Measurements from ENCODE around the gene ASIC4. TPM values are rescaled to one million over a fixed set of nuclear protein-coding genes. Genes with fewer than 3 reads are reported as not detected.

Gene ASIC4, protein sequence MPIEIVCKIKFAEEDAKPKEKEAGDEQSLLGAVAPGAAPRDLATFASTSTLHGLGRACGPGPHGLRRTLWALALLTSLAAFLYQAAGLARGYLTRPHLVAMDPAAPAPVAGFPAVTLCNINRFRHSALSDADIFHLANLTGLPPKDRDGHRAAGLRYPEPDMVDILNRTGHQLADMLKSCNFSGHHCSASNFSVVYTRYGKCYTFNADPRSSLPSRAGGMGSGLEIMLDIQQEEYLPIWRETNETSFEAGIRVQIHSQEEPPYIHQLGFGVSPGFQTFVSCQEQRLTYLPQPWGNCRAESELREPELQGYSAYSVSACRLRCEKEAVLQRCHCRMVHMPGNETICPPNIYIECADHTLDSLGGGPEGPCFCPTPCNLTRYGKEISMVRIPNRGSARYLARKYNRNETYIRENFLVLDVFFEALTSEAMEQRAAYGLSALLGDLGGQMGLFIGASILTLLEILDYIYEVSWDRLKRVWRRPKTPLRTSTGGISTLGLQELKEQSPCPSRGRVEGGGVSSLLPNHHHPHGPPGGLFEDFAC
- total RNA-seq (2014; rRNA removed; shearing (Covaris generic)) (3.6 TPM in 1 of 2 replicates, not detected in the other), polyA plus RNA-seq (2016; fragmentation: Nextera tagmentation; extraction: Ambion mirVana) (0.13 and 0.40 TPM in 2 replicates)
- long read RNA-seq = 0 reads

- no peak within 1 kb of the TSS for H3K27ac Mint-ChIP-seq
- H3K27ac ChIP-seq (ENCODE audit: low read depth) = no peak within 1 kb of the TSS
- ATAC-seq = peak; percentile 4
Measured at GRCh38 chr2:219514196-219514761, at the start of gene ASIC4. TSS of gene ASIC4 (plus strand) at chr2:219514482. CDS start at chr2:219514725, 243 bp downstream.

DNA sequence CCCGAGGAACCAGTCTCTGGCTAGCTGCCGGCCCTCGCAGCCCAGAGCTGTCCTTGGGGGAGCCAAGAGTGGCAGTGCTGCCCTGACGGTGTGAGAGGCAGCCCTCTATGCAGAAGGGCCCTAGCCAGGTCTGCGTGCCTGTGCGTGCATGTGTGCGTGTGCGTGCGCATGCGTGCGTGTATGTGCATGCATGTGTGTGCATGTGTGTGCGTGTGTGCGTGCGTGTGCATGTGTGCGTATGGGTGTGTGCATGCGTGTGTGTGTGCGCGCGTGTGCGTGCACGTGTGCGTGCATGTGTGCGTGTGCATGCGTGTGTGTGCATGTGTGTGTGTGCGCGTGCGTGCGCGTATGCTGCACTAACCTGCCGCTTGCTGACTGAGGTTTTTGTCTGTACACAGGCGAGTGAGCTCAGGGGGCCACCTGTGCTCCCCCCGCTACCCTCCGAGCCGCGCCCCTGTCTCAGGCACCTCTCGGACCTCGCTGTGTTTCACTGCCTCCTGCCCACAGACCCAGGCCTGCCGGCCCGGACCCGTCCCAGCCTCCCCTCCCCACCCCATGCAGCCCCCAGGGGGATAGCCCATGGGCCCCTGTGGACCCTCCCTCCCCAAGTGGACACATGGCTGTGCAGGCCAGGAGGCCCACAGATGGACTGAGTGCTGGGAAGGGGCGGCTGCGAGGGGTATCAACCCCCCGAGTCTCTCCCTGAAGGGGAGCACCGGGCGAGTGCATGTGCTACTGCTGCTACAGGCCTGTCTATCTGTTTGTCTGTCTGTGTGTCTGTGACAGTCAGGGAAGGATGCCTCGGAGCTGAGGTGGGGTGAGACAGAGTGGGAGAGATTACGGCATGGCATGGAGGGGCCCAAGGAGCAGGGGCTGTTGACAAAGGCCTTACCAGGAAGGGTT is 48.4 kb upstream of the ASIC4 start:
- Mint-ChIP-seq H3K27ac (no peak overlapping the region), H3K9me3 (no peaks in the 10 kb centered on the region), H3K4me1 (peaks cover 9% of the 10 kb centered on the region; the same call in 2 of the 3 replicates), H3K27me3 (ENCODE audit: insufficient read depth, low read depth, poor library complexity) (peaks cover 23% of the 10 kb centered on the region), H3K36me3 (ENCODE audit: low read depth) (peaks cover 11% of the 10 kb centered on the region), H3K4me3 (no peak overlapping the region)
- Histone ChIP-seq H3K27ac (ENCODE audit: low read depth) (no peak overlapping the region), H3K27me3 (ENCODE audit: insufficient read depth) (no peaks in the 10 kb centered on the region), H3K4me2 (no peak overlapping the region), H4K20me1 (replicated peaks; ENCODE audit: insufficient read depth) (no peaks in the 10 kb centered on the region), H3K36me3 (ENCODE audit: insufficient read depth) (no peaks in the 10 kb centered on the region), H3K4me3 (no peak overlapping the region), H2AFZ (no peak overlapping the region), H3K4me1 (ENCODE audit: insufficient read depth) (peaks cover 7% of the 10 kb centered on the region), H3K79me2 (replicated peaks; ENCODE audit: insufficient read depth) (no peaks in the 10 kb centered on the region), H3K9me2 (ENCODE audit: insufficient read depth) (no peaks in the 10 kb centered on the region), H3F3A (replicated peaks; ENCODE audit: low read depth) (no peaks in the 10 kb centered on the region)
- no peak for ATAC-seq
- DNase-seq (ENCODE audit: low spot score) = no peak
- TF ChIP-seq ZNF114 (CRISPR knock-in tag; IDR thresholded peaks at IDR 0.05) (no peak), JUNB (IDR thresholded peaks at IDR 0.05; ENCODE audit: unreplicated experiment) (no peak), EZH2 (IDR thresholded peaks at IDR 0.05; ENCODE audit: low read depth, unreplicated experiment) (no peak), POLR2AphosphoS5 (IDR thresholded peaks at IDR 0.05; ENCODE audit: low read depth) (no peak)
- TF ChIP-seq, protein P1, sequence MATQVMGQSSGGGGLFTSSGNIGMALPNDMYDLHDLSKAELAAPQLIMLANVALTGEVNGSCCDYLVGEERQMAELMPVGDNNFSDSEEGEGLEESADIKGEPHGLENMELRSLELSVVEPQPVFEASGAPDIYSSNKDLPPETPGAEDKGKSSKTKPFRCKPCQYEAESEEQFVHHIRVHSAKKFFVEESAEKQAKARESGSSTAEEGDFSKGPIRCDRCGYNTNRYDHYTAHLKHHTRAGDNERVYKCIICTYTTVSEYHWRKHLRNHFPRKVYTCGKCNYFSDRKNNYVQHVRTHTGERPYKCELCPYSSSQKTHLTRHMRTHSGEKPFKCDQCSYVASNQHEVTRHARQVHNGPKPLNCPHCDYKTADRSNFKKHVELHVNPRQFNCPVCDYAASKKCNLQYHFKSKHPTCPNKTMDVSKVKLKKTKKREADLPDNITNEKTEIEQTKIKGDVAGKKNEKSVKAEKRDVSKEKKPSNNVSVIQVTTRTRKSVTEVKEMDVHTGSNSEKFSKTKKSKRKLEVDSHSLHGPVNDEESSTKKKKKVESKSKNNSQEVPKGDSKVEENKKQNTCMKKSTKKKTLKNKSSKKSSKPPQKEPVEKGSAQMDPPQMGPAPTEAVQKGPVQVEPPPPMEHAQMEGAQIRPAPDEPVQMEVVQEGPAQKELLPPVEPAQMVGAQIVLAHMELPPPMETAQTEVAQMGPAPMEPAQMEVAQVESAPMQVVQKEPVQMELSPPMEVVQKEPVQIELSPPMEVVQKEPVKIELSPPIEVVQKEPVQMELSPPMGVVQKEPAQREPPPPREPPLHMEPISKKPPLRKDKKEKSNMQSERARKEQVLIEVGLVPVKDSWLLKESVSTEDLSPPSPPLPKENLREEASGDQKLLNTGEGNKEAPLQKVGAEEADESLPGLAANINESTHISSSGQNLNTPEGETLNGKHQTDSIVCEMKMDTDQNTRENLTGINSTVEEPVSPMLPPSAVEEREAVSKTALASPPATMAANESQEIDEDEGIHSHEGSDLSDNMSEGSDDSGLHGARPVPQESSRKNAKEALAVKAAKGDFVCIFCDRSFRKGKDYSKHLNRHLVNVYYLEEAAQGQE (IDR thresholded peaks at IDR 0.05; ENCODE audit: unreplicated experiment) = no peak
- TF ChIP-seq, protein P2, sequence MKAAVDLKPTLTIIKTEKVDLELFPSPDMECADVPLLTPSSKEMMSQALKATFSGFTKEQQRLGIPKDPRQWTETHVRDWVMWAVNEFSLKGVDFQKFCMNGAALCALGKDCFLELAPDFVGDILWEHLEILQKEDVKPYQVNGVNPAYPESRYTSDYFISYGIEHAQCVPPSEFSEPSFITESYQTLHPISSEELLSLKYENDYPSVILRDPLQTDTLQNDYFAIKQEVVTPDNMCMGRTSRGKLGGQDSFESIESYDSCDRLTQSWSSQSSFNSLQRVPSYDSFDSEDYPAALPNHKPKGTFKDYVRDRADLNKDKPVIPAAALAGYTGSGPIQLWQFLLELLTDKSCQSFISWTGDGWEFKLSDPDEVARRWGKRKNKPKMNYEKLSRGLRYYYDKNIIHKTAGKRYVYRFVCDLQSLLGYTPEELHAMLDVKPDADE (IDR thresholded peaks at IDR 0.05) = no peak

More at GRCh38 chr2:219514196-219514761, at the start of gene ASIC4:
- Histone ChIP-seq H3F3A (replicated peaks; ENCODE audit: low read depth) (0 out of 2 replicates have a peak, but pooled peaks cover 4% of the 10 kb centered on the region), H3K4me2 (peak within 1 kb of the TSS; percentile 73), H3K4me1 (ENCODE audit: insufficient read depth) (peaks cover 47% of the 10 kb centered on the region), H4K20me1 (replicated peaks; ENCODE audit: insufficient read depth) (no peaks in the 10 kb centered on the region), H3K79me2 (replicated peaks; ENCODE audit: insufficient read depth) (no peaks in the 10 kb centered on the region), H3K36me3 (ENCODE audit: insufficient read depth) (no peaks in the 10 kb centered on the region), H2AFZ (no peak within 1 kb of the TSS), H3K4me3 (peak within 1 kb of the TSS; percentile 43), H3K9me2 (ENCODE audit: insufficient read depth) (no peaks in the 10 kb centered on the region), H3K27me3 (ENCODE audit: insufficient read depth) (peaks cover 83% of the 10 kb centered on the region)
- Mint-ChIP-seq H3K4me3 (peak within 1 kb of the TSS; percentile 49), H3K36me3 (ENCODE audit: low read depth) (no peaks in the 10 kb centered on the region), H3K27me3 (ENCODE audit: insufficient read depth, low read depth, poor library complexity) (peaks cover 75% of the 10 kb centered on the region), H3K9me3 (no peaks in the 10 kb centered on the region), H3K4me1 (peaks cover 78% of the 10 kb centered on the region)
- DNase-seq (ENCODE audit: low spot score) = peak; percentile 50
- TF ChIP-seq EZH2 (IDR thresholded peaks at IDR 0.05; ENCODE audit: low read depth, unreplicated experiment) (peak; percentile 2), CREB1 (CRISPR knock-in tag; IDR thresholded peaks at IDR 0.05; ENCODE audit: low read depth) (no peak)
